ENCODE measurements around the gene CAMKMT.

CAMKMT gene

GRCh38 chr2:44598330-44599119 lies 236.8 kb downstream of the CAMKMT start:
- DNase-seq (ENCODE audit: low read depth), result no peak

DNA sequence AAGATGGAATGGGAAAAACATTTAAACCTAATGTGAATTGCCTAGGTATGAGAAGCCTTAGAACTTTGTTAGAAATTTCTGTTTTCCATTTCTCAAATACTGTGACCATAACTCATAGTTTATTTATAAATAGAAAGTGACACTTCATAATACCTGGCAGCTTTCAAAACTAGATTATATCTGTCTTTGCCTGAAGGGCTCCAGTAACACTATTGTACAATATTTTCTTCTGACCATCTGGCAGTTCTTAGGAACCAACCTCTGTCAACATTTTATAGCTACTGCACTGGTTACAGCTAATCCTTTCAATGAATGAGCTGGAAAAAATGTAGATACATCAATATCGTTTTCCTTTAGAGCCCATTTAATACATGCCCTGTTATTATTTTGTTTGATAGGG lies 237.4 kb downstream of the CAMKMT start:
- no peak for DNase-seq (ENCODE audit: low read depth)

GRCh38 chr2:44602446-44602845 lies 240.7 kb downstream of the CAMKMT start:
- no peak for DNase-seq (ENCODE audit: low read depth)

- no peak for DNase-seq (ENCODE audit: low read depth)
These were observed 243.8 kb downstream of the CAMKMT start for GRCh38 chr2:44605511-44605910.

DNA sequence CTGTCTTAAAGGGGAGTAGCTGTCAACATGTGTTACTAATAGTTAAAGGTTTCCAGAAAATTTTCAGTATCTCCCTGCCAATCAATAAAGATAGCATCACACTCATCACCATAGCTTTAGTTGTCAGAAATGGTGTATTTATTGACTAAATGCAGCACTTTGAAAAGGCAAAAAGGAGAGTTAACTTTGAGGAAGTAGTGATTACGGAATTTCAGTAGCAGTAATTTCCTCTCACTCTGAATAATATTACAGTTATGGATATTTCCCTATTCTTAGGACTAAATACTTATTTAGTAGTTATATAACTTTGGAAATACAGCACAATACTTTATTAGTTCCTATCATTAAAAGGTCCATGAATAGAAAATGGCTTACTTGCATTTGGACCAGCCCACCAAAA lies 250.5 kb downstream of the CAMKMT start:
- DNase-seq (ENCODE audit: low read depth), result no peak

DNA sequence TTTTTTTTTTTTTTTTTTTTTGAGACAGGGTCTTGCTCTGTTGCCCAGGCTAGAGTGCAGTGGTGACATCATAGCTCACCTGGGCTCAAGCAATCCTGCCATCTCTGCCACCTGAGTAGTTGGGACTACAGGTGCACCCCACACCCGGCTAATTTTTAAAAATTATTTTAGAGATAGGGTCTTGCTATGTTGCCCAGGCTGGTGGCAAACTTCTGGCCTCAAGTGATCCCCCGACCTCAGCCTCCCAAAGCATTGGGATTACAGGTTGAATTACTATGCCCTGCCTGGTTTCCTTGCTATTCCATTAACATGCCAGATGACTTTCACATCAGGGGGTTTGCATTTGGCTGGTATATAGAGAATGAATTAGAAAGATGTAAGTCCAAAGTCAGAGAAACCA lies 253.2 kb downstream of the CAMKMT start:
- no peak for DNase-seq (ENCODE audit: low read depth)

GRCh38 chr2:44615950-44616518 lies 254.3 kb downstream of the CAMKMT start:
- DNase-seq (ENCODE audit: low read depth), result no peak

GRCh38 chr2:44616667-44617155 lies 255.0 kb downstream of the CAMKMT start:
- DNase-seq (ENCODE audit: low read depth), result no peak

GRCh38 chr2:44618251-44619023 lies 256.7 kb downstream of the CAMKMT start:
- no peak for DNase-seq (ENCODE audit: low read depth)

DNA sequence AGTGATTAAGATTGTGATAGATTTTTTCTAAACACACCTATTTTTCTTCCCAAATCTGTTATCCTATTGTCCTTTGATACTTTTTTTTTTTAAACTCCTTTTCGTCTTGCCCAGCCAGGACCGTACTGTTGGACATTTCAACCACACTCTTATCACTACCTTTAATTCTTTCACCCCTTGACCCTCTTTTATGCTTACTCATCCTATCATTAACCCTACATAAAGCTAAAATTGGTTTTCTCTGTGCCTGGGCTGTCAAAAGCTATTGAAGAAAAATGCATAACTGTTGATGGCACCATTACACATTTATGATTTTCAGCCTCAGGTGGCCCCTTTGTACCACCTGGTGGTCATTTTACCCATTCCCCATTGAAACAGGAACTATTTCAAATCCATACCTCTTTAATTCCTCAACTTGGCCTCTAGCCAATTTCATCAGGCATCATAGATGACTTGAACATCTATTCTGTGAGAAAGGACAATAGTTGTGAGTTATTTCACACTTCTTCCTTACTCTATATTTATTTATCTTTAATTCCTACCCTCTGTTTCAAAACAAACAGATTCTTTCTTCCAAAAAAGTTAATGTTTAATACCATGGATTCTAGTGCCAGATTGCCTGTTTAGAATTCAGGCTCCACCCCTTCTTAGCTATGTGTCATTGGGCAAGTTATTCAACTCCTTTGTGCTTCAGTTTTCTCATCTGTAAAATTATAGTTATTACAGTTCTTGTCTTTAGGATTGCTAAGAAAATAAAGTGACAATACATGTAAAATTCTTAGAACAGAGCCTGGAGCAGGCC lies 258.6 kb downstream of the CAMKMT start:
- no peak for DNase-seq (ENCODE audit: low read depth)

GRCh38 chr2:44623622-44624351 lies 262.0 kb downstream of the CAMKMT start:
- DNase-seq (ENCODE audit: low read depth), result no peak

- DNase-seq (ENCODE audit: low read depth), result no peak
These were observed 266.6 kb downstream of the CAMKMT start for GRCh38 chr2:44628297-44628696.

DNA sequence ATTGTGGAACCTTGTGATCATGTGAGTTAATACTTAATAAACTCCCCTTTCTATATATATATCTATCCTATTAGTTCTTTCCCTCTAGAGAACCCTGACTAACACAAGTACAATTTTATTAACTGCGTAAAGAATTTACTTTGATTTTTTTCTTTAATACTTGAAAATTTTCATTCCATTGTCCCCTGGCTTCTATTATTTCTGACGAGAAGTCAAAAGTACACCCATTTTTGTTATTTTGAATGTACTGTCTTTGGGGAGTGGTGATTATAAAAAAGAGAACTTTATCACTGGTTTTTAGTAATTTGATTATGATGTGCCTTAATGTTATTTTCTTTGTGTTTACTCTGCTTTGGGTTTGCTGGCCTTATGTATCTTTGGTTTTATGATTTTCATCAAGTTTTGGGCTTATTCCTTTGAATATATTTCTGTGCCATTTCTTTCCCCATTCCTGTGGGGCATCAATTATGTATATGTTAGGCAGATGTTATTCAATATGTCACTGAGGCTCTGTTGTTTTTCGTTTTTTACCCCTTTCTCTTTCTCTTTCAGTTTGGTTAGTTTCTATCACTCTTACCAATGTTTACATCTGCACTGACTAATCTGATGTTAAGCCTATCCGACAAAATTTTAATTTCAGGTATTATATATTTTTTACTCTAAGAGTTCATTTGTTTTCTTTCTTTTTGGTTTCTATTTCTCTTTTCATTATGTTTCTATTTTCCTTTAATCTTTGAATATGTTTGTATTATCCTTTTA lies 271.4 kb downstream of the CAMKMT start:
- no peak for DNase-seq (ENCODE audit: low read depth)

- no peak for DNase-seq (ENCODE audit: low read depth)
These were observed 274.0 kb downstream of the CAMKMT start for GRCh38 chr2:44635725-44636124.

DNA sequence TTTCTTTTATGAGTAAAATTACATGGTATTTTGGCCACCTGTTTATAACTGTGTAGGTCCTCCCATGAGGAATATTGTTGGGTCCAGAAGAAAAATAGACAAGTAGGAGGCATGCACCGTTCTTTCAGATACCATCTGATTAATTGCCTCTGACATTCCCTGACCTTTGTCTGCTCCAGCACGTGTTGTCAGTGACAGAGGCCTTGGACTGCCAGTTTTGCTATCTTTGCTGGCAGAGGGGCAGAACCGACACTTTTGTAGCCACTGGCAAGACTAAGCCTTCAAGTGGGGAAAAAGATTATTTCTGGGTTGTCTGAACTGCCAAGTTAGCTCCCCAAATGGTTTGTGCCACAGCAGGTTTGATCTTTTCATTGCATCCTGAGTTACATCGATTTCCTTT lies 276.9 kb downstream of the CAMKMT start:
- DNase-seq (ENCODE audit: low read depth), result no peak

DNA sequence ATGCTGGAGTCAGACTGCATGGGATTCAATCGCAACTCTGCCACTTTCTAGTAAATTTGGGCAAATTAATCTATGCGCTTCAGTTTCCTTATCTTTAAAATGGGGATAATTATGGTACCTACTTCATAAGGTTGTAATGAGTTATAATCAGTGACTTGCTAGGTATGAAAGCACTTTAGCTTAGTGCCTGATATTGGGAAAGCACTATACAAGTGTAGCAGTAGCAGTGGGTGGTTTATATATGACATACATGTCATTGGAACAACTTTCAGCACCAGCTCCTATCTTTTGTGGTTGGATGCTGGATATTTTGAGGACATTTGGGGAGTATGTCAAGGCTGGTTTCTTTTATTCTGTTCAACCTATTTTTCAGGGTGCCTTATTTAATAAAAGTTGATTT lies 277.7 kb downstream of the CAMKMT start:
- DNase-seq (ENCODE audit: low read depth), result no peak

DNA sequence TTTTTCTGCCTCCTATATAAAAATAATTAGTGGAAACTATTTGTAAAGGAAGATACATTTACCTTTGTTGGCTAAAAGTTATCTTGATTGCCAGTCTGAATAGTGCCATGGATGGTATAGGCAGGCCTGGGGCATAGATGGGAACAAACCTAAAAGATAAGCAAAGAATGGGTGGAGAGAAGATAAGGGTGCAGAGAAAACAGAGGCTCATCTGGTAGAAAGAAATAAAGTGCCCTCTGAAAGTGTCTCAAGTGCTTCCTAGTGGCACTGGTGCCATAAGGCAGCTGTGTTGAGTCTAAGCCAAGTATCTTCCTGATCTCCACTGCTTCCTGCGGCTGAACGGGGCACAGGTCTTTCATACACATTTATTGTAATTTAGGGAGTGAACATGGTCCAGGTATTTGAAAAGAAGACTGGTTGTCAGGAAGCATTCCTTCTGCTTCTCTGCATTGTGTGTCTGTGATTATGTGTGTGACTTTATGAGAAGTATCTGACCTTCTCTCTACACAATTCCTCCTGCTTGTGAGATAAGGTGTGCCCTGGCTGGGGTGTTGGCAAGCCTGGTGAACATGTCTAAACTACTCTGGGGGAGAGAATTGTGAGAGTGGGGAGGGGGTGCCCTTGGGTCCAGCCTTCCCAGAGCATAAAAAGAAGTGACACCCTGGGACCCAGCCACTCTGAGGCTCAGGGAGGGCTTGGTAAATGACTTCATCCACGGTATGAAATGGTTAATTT lies 280.5 kb downstream of the CAMKMT start:
- no peak for DNase-seq (ENCODE audit: low read depth)

- DNase-seq (ENCODE audit: low read depth), result no peak
These were observed 284.2 kb downstream of the CAMKMT start for GRCh38 chr2:44645937-44646336.

GRCh38 chr2:44649381-44649780 lies 287.6 kb downstream of the CAMKMT start:
- no peak for DNase-seq (ENCODE audit: low read depth)

- DNase-seq (ENCODE audit: low read depth), result no peak
These were observed 289.0 kb downstream of the CAMKMT start for GRCh38 chr2:44650796-44651195.

Measured in HS-5 (cell line).